ENCODE results near the gene DKK3. TPM values are rescaled to one million over a fixed set of nuclear protein-coding genes. Genes with fewer than 3 reads are reported as not detected.

Gene DKK3
- total RNA-seq, 1 donor from 2014 or later, result 204 TPM

DNA sequence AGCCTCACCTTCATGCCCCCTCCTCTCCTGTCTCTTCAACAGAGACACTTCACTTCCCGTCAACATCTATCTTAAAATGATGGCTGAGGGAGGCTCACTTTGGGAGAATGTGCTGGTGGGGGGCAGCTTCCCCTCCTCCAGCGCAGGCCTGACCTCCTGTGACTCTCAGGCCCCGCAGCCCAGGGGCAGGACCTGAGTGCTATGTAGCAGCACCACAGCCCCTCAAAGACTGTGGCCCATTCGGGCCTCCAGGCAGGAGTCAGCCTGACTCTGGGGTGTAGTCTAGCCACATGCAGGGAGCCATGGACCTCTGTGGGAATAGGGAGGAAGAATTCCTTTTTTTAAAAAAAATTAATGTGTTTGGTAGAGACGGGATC lies 43.7 kb downstream of the DKK3 start:
- H3K27me3 ChIP-seq (ENCODE audit: control insufficient read depth, insufficient read depth, low read length), result no peaks in the 10 kb centered on the region
- DNase-seq (ENCODE audit: low read depth), result no peak
- H3K4me3 ChIP-seq (ENCODE audit: low read depth, low read length), result no peak overlapping the region
- no peaks in the 10 kb centered on the region for H3K36me3 ChIP-seq (ENCODE audit: control insufficient read depth, insufficient read depth, low read length)
- TF ChIP-seq, protein P1, sequence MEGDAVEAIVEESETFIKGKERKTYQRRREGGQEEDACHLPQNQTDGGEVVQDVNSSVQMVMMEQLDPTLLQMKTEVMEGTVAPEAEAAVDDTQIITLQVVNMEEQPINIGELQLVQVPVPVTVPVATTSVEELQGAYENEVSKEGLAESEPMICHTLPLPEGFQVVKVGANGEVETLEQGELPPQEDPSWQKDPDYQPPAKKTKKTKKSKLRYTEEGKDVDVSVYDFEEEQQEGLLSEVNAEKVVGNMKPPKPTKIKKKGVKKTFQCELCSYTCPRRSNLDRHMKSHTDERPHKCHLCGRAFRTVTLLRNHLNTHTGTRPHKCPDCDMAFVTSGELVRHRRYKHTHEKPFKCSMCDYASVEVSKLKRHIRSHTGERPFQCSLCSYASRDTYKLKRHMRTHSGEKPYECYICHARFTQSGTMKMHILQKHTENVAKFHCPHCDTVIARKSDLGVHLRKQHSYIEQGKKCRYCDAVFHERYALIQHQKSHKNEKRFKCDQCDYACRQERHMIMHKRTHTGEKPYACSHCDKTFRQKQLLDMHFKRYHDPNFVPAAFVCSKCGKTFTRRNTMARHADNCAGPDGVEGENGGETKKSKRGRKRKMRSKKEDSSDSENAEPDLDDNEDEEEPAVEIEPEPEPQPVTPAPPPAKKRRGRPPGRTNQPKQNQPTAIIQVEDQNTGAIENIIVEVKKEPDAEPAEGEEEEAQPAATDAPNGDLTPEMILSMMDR (IDR thresholded peaks at IDR 0.05; ENCODE audit: insufficient read depth, low read length, poor library complexity, severe bottlenecking), result no peak

DNA sequence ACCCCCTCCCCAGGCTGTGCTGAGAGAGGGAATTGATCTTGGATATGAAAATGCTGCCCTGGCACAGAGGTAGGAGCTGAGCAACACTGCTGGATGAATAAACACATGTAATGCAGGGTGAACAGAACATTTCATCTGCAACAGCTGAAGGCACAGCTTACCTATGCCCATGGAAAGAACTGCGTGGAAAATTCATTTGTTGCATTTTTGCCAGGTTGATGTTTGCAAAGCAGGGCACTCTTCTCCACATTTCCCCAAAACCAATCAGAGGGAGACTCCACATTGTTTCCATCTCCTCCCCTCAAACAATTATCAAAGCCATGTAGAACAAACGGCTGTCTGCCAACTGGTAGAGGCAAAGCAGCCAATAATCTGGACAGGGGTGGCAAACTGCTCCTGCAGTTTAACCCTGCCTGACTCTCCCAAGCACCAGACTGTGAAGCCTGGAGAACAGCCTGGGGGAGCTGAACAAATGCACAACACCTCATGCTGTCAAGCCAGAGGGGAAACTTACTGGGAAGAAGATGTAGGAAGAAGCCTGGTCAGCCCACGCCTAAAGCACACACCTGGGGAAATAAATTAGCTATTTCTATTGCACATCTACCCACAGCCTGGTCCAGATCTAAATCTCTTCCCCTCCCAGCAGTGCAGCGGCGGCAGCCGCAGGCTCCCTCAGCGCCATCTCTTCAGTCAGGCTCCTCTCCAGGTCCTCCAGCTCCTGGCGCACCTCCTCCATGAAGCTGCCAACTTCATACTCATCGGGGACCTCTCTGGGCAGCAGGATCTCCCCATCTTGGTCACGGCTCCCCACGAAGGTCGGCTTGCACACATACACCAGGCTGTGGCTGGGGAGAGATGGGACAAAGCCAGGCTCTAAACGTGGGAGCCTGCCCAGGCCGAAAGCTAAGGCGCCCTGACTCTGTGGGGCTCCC lies 44.3 kb downstream of the DKK3 start:
- Histone ChIP-seq H3K4me3 (ENCODE audit: low read depth, low read length) (no peak overlapping the region), H3K36me3 (ENCODE audit: control insufficient read depth, insufficient read depth, low read length) (no peaks in the 10 kb centered on the region), H3K27me3 (ENCODE audit: control insufficient read depth, insufficient read depth, low read length) (no peaks in the 10 kb centered on the region)
- no peak for DNase-seq (ENCODE audit: low read depth)
- TF ChIP-seq, protein P1 (IDR thresholded peaks at IDR 0.05; ENCODE audit: insufficient read depth, low read length, poor library complexity, severe bottlenecking), result no peak

DNA sequence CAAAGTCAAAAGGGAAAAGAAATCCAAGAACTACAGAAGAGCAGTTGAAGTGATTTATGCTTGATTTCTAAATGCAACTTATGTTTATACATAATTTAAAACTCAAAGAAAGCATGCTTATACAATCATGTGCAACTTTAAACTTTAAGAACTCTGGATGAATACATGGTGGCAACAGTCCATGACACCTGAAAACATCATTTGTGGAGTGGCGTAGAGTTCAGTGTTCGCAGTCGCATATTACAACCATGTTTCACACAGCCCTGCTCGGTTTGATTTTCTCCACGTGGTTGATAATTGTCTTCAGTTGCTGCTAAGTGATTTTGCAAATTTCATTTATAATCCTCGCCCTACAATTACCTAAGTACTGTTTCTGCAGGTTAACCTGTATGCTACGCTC lies 45.4 kb downstream of the DKK3 start:
- TF ChIP-seq, protein P1 (IDR thresholded peaks at IDR 0.05; ENCODE audit: insufficient read depth, low read length, poor library complexity, severe bottlenecking), result no peak
- Histone ChIP-seq H3K4me3 (ENCODE audit: low read depth, low read length) (no peak overlapping the region), H3K36me3 (ENCODE audit: control insufficient read depth, insufficient read depth, low read length) (no peaks in the 10 kb centered on the region), H3K27me3 (ENCODE audit: control insufficient read depth, insufficient read depth, low read length) (no peaks in the 10 kb centered on the region)
- no peak for DNase-seq (ENCODE audit: low read depth)

DNA sequence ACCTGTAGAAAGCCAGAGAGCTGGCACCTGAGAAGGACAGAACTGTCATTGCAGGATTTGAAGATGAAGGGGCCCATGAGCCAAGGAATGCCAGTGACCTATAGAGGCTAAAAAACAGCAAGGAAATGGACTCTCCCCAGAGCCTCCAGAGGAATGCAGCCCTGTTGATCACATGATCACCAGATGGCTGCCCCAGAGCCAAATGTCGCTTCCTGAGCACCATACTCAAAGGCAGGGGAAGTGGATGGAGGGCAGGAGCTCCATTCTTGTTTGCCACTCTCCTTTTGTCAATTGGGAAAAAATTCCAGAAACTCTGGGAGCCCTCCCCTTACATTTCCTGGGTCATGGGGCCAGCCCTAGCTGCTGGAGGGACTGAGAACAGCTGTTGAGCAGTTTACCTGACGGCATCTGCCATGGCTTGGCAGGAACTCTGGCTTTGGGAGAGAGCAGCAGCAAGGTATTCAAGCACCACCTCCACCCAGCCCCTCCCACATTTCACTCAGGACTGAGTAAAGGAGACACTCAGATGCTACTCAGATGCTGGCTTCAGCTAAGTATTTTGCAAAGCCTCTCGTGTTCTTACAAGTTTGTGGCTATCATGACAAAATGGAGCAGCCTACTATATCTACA lies 46.9 kb downstream of the DKK3 start:
- DNase-seq (ENCODE audit: low read depth), result no peak

DNA sequence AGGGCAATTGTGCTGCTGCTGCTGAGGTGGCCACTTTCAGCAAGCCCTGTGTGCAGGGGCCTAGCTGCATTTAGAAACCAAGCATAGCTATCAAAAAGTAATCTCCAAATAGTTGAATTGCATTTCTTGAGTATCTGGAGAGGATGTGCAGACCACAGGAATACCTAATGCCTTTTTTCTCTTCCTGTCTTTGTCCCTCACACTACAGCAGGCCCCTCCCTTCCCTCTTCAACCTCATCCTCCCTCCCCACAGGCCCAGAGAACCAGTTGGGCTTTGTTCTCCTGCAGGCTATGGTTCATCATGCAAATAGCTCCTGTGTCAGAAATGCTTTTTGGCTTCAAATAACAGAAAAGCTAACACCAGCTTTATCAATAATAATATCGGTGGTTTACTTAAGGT lies 47.7 kb downstream of the DKK3 start:
- Histone ChIP-seq H3K27me3 (ENCODE audit: control insufficient read depth, insufficient read depth, low read length) (no peaks in the 10 kb centered on the region), H3K36me3 (ENCODE audit: control insufficient read depth, insufficient read depth, low read length) (no peaks in the 10 kb centered on the region), H3K4me3 (ENCODE audit: low read depth, low read length) (no peak overlapping the region)
- TF ChIP-seq, protein P1 (IDR thresholded peaks at IDR 0.05; ENCODE audit: insufficient read depth, low read length, poor library complexity, severe bottlenecking), result no peak
- no peak for DNase-seq (ENCODE audit: low read depth)

More for the DNA sequence above, 46.9 kb downstream of the DKK3 start:
- H3K36me3 ChIP-seq (ENCODE audit: control insufficient read depth, insufficient read depth, low read length), result no peaks in the 10 kb centered on the region
- H3K27me3 ChIP-seq (ENCODE audit: control insufficient read depth, insufficient read depth, low read length), result no peaks in the 10 kb centered on the region
- H3K4me3 ChIP-seq (ENCODE audit: low read depth, low read length), result no peak overlapping the region
- TF ChIP-seq, protein P1 (IDR thresholded peaks at IDR 0.05; ENCODE audit: insufficient read depth, low read length, poor library complexity, severe bottlenecking), result no peak
